Left forelimb (tissue), 1 donor: ENCODE data around the gene HLA-DMA.
"Not testable (repeated sequence)": the region's sequence is repeated elsewhere in the genome, so short reads cannot be mapped to it uniquely, and the experiment has no call there.

ENCODE experiments used
- DNase-seq: peaks from one replicate; pipeline ENCODE4 v3.0.0-alpha.2; 2018; ENCODE audit warnings: low spot score

Gene HLA-DMA

DNA sequence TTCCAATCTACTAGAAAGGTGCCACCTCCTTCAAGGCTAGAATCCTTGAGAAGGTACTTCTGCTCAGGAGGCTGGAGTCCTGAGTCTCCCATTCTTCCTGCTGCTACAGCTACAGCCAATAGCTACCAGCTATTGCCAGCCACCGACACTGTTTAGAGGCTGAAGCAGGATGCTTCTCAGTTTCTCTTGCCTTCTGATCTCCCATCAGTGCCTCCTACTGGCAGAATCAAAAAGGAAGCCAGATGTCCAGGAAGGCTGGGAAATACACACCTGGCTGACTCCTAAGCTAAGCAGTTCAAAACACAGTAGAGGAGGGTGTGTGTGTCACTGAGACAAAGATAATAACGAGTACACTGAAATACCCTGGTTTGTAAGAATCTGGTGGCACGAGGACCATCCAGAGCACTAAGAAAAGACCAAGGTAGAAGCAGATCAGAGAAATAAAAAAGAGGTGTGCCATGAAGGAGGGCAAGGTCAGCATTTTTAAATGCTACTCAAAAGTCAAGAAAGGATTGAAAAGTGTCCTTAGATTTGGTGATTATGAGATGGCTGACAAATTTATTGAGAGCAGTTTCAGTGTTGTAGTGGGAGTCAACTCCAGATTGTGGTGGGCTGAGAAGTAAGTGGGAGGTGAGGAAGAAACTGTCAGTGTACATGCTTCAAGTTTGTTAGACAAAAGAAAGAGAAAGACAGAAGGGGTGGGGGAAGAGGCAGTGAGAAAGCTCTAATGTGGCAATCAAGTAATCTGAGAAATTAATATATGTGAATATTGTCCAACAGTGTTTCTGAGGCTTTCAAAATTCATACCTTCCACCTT lies 2.3 kb upstream of the HLA-DMA start:
- no peak for DNase-seq

DNA sequence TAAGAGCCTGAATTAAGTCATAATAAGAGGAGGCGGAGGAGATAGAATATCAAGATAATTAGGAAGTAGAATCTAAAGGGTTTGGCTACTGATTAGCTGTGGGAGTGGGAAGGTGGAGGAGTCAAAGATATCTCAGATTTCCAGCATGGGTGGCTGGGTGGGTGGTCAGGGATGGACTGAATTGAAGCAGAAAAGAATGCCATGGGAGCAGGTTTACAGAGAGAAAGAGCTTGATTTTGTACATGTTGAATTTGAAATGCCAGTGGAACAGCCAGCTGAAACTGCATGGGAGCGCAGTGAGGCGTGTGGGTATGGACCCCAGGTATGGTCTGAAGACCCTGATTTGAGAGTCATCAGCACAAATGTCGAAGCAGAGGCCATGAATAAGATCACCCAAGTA lies 1.4 kb upstream of the HLA-DMA start:
- DNase-seq: no peak

DNA sequence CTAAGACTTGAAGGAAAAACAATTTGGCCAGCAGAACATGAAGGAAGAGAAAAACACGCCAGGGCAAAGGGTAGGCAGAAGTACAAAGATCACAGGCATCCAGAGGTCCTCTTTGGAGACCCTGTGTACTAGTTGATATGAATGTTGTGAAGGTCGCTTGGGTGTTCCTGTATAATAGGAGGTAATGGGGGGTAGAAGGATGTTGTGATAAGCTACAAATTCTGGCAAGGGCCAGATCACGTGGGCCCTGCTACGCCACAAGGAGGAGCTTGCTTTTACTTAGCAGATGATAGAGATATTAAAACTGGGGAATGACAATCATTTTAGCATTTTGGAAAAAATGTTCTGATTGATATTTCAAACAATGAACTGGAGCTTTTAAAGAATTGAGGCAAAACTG lies 878 bp upstream of the HLA-DMA start:
- no peak for DNase-seq

DNA sequence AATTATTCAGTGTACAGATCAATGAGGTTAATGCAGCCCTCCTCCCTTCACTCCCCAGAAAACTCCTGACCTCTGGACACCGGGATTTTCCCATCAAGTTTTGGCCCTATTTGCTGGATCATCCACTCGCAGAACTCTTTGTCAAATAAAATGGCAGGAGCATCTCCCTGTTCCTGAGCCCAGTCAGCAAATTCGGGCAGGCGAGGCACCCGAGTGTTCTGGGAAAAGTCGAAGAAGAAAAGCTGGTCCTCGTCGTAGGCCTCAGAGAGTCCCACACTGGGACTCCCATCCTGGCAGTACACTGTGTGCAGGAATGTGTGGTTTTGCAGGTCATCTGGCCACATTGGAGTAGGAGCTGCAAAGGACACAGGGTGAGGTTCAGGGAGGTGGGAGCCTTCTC lies 2.4 kb downstream of the HLA-DMA start:
- DNase-seq: no peak

DNA sequence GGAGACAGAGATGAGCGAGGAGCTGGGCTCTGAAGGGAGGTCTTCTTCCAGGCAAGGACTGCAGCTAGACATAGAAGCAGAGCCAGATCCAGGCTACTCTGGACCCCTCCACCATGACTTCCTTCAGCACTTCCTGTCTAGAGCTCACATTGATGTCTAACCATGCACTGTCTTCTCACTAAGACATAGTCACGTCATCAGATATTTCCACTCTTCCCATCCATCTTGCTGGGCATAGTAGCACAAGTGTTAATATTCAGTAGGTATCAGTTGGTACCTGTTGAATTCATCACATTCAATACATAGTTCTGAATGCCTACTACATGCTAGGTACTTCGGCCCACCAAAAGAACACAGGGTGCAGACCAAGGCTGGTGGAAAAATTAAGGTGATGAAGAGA lies 2.9 kb downstream of the HLA-DMA start:
- DNase-seq: no peak

DNA sequence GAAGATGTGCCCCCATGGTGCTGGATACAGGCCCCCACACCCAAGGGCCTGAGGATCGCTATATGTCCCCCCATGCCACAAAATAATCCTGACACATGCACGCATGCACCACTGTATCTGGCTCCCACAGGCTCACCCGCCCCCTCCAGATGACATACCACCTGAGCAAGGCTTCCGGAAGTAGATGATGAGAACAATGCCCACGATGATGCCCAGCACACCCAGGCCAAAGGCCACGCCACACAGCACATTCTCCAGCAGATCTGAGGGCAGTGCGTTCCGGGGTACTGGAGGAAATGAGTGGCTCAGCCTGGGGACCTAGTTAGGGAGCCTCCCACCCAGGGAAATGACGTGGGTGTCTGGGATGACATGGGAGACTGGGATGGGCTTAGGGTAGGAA lies 3.8 kb downstream of the HLA-DMA start:
- DNase-seq: no peak

DNA sequence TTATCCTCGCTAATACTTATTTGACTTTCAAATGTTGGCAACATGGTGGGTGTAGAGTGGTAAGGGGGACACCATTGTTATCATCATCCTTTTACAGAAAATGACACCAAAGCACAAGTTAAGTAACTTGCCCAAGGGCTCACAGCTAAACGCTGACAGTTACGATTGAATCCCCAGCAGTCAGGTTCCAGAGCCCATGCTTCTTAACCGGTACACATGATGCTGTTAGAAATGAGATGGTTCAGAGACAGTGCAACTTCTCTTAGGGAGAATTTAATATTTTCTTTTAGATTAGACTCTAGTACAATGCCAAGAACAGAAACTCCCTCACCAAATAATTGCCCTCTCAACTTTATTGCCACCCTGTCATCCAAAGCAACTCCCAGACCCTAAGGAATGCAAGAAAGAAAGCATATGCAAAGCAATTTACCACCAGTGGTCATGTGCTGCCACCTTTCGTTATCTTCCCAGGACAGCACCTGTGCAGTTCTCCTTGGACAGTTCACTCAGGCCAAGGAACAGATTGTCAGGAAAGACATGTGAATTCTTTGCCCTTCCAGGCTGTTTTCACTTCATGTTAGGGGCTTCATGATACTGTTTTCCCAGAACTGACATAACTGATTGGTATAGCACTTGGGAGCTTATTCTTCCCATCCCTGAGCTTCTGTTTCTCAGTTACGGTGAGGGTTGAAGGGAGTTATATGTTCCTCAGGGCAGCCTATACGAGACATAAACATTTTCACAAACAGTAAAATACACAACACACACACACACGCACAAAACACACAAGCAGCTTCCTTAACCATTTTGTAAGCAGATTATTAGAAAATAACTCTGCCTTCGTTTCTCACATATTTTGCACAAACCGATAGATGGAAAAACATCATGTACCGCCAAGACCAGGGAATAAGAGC lies 5.1 kb downstream of the HLA-DMA start:
- DNase-seq: no peak

DNA sequence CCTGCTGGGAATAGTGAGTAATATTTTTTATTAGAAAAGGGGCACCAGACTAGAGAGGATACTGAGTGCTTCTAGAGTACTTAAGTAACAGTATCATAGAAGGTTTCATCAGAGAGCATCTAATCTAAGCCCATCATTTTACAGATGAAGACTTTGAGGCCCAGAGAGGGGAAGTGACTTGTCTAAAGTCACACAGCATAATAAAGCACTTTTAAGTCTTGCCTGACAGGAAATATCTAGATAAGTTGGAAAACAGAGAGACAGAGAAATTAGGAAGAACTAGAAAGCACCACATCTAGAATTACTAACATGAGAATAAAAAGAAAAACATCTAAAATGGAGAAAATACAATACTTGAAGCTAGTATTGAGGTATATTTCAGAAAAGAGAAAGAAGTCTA lies 6.0 kb downstream of the HLA-DMA start:
- no peak for DNase-seq

DNA sequence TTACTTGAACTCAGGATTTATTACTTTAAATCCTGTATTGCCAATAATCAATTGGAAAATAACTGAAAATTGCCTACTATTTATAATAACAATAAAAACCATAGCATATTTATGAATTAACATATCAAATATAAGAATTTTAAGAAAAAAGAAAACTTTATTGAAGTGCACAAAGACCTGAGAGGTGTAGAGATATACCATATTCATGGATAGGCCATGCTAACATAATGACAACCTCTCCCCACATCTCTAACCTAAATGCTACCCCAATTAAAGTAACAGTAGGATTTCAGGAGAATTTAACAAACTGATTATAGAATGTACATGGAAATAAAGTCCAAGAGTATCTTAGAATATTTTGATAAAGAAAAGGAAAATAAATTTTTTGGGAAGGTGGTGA lies 6.9 kb downstream of the HLA-DMA start:
- no peak for DNase-seq

DNA sequence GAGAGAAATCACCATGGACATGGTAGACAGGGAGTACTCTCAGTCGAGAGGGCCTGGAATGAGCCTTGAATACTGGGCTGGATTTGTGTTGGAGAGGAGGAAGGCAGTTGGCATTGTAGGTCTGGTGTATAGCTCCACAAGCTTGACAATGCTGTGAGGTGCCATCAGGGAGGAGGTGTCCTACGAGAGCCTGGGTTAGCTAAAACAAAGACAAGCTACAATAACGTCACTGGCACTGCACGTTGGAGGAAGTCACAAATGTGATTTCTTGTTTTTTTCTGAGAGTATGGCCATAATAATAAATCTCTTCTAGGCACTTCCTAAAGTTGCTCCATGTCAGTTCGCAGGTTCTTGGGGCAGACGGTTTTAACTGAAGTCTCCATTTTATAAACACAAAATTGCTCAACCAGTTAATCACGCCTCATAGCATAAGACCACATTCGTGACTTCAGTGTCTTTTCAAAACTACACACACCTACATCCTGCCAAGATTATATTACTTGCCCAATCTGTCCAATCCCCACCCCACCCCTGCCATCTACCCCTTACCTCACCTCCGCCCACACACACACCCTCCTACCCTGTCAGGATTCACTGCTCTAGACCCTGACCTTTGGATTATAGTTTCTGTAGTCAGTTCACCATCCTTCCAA lies 7.7 kb downstream of the HLA-DMA start:
- DNase-seq: no peak

DNA sequence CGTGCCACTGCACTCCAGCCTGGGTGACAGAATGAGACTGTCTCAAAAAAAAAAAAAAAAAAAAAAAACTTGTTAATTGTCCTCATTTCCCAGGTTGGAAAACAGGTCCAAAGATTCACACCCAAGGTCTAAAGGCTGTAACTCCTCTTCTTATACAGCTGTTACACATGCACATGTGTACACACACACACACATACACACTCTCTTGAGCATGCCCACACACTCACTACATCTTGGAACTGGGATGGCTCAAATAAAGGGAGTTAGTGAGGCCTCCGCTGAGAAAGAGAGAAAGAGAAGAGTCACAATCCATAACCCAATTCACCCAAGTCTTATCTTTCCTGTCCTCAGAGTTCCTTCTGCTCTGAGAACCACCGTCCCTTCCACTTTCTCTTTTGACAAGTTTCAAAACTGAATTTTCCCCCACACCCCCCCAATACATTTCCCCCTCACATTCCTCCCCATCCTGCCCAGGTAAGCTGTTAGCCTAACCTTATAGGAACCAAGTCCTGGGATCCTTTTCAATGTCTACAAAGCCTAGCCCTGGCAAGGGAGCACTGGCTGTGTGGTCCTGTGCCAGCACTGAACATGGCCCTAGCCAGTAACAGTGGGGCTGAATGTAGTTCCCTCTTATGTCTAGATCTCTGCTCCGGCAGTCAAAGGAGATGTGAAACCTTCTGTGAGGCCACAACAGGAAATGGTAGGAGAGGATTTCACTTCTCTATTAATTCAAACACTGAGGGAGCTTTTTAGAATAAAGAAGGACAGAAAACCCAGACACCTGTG lies 8.8 kb downstream of the HLA-DMA start:
- no peak for DNase-seq

DNA sequence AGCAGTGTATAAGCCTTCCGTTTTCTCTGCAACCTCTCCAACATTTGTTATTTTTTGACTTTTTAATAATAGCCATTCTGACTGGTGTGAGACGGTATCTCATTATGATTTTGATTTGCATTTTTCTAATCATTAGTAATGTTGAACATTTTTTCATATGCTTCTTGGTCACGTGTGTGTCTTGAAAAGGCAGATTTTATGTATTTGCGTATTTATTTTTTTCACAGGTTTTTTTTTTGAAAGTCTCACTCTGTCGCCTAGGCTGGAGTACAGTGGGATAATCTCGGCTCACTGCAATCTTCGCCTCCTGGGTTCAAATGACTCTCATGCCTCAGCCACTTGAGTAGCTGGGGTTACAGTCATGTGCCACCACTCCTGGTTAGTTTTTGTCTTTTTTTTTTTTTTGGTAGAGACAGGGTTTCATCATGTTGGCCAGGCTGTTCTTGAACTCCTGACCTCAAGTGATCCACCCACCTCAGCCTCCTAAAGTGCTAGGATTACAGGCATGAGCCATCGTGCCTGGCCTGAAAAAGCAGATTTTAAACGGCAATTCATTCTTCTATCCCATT lies 10.3 kb downstream of the HLA-DMA start:
- DNase-seq: not testable (repeated sequence)

DNA sequence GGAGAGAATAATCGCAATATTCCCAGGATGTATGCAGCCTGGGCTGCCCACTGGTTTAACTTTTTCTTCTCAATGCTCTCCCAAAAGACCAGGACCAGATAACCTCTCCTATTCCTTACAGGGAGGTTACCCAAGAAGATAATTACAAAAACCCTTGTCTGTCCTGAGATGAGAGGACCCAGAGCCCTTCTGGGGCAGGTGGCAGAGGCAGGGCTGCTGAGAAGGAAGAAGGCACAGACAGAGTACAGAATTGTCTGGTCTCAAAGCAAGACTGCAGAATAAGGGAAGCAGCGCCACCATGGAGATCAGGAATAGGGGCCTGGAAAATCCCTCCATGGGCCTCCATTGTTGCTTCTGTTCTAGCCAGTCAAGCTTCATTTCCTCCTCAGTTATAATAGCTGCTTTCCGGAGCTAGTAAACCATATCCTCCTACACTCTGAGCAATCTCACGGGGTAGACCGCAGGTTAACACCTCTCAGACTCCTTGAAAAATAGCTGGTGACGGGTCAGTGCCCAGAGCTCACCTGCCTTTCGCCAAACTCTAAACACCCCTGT lies 11.6 kb downstream of the HLA-DMA start:
- no peak for DNase-seq

DNA sequence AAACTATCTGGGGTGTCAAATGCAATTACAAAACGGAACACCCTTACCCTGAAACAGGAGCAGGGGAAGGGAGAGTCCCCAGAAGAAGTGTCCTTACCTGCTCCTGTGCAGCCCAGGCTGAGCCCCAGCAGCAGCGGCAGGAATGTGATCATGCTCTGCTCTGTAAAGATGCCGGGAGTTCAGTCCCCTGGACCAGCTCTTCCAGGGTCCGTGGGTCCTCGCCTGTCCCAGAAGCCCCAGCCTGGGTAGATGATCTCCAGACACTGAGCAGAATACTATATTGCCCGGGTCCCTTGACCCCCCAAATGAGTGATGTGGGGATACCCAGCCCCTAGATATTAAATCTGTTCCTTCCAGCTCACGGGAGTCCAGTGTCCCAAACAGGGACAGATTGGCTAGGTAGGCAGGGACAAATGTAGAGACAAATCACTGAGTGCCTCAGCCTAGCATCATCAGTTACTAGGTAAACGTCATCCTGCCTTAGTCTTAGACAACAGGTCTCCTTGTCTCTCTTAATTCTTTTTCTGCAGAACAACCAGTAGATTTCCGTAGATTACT lies 12.2 kb downstream of the HLA-DMA start, which contains the start of gene HLA-DMB:
Gene HLA-DMB, minus strand, starts transcription at position 373 of the 558 bp plus-strand sequence. Its CDS starts 221 bp downstream, at position 152.
- no peak for DNase-seq

DNA sequence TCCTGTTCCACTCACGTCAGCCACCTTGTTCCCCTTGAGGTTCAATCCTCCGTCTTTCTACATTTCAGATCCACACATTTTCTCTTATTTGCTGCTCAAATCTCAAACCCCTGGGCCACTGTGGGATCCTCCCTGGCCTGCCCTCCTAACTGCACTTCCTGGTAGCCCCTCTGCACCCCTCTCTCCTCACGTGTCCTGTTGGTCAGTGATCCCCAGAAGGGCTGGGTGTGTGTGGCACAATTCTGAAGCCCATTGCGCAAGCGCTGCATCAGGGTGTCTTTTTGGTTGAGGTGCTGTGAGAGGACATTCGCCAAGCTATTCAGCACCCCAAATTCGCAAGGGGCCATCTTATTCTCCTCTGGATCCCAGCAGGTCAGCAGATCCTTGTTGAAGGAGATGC lies 14.4 kb downstream of the HLA-DMA start:
- no peak for DNase-seq

DNA sequence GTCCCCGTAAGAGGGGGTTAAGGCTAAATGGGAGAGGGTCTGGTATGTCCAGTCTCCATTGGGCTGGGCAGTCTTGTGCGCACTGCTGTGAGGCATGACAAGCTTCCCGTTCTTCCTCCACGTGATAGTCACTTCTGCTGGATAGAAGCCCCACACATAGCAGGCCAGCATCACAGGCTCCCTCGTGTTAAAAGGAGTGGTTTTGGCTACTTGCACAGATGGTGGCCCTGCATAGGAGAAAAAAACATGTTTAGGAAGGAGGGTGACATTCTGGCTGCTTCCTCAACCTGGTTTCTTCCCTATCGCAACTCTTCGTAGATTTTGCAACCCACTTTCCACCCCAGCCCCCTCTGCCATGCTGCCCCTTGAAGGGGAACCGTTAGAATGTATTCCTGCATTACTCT lies 15.7 kb downstream of the HLA-DMA start:
- DNase-seq: no peak

DNA sequence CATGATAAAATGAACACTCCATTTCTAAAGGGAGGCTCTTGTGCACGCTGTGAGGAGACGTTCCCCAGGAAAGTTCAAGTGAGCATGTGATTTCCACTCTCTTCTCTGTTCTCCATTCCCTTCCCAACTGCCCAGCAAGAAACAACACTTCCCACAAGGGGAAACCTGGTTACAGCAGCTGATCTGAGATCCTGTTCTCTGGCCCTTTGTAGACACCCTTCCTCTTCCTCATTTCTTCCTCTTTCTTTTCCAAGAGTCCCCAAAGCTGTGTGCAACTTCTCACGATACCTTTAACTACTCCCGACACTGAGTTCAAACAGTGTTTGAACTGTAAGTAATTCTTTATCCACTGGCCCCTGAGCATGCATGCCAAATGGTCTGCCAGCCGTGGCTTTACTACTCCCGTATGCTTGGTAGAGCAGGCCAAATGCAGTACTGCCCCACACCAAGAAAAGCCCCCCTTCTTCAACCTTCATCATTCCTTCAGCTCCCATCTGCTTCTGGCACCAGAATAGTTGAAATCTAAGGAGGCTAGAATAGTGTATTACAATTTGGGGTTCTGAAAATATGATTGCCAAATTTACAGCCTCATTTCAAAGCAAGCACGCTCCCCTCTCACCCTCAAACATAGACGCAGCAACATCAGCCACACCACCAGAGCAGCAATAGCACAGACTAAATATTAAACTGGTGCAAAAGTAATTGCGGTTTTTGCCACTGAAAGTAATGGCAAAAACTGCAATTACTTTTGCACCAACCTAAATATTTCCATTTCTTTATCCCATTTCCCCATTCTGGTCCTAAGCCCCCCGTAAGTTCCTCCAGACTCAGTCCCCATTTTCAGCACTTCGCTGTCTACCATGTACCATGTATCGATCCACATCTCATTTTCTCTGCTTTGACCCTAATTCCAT lies 16.4 kb downstream of the HLA-DMA start:
- DNase-seq: no peak

DNA sequence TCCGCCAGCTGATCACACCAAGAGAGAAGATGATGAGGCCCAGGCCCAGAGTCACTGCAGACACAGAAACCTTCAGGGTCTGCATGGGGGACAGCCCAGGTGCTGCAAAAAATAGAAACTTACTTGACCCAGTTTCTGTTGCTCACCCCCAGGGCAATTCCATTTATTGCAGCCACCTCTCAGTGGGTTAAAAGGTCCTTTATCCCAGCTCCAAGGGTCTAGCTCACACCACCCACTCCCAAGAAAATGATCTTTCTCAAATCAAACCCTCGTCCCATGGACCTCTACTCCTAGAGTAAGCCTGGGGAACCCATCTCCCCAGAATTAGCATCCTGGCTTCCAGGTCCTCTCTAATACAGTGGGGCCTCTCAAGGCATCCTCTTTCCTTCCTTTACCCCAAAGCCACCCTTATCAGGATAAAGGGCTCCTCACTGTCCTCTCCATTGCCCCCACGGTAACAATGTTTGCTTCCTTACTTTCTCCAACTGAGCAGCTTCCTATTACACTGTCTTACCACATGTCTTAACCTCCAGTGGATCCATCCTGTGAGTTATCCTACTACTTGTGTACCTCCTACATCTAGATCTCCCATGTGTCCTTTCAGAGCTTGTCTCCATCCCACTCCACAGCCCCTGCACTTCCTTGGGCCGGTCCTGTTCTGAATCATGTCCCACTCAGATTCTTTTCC lies 17.2 kb downstream of the HLA-DMA start:
- no peak for DNase-seq

DNA sequence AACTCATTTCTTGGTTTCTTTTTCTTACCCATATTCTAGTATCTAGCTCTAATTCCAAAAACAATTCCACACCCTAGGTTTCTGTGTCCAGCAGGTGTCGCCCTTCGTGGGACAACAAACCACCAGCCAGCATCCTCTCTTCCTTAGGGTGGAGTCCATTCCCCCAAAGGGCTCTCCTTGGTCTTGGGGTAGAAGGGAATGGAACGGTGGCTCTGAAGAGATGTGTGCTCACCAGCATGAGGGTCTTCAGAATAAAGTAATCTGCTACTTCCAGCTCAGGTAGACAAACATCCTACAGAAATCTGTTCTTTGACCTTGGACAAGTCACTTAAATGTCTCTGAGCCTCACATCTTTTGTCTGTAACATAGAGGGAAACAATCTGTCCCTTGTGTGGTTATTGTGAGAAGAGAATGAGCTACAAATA lies 19.2 kb downstream of the HLA-DMA start:
- DNase-seq: no peak
